Urothelium cell line (cell line): ENCODE results near the gene ZNF630.
A peak's percentile ranks its signal among the peaks of the same experiment; 100 is the strongest.
"Not testable (repeated sequence)": the region's sequence is repeated elsewhere in the genome, so short reads cannot be mapped to it uniquely, and the experiment has no call there.

Experiments used
- DNase-seq: peaks from one replicate; pipeline ENCODE4 v3.0.0; 2011; ENCODE audit warnings: low spot score, mixed read lengths
- FAIRE-seq: peaks from 2 replicates; lab custom pipeline; 2011; peaks lifted over from hg19 to GRCh38; lab: Jason Lieb, UNC

Gene ZNF630

DNA sequence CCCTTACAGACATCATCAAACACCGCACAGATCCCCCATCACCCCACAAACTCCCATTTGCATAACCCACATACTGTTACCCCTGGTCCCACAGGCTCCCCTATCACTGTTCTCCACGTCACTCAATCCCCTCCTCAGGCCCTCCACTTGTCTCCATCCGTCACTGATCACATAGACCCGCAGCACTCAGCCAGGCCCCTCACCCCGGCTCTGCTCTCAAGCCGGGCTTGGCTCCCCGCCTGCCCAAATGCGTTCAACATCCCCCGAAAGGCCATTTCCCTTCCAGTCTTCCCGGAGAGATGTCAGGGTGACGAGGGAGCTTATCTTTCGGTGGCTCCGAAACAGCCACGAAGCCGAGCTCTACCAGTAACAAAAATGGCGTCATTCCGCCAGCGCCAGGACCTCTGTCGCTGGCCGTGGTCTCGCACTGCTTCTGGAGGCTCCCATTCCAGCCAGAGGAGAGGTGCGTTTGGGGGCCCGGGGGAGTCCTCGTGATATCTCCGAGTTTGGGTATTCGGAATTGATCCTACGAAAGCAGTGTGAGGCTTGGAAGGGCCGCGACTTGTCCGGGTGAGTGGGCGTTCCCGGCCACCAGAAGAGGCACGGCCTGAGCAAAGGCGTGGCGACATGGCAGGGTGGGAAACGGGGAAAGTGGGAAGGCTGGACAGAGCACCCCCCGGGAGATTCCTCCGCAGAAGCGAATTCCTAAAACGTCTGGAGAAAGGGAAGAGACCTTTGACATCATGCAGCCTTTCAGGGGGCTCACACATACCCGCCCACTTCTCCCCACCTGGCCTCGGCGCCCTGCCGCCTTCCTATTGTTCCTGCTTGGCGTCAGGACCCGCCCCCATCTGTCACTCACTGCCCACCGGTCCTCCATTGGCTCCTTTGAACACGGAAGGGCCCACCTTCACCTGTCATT lies at the start of gene ZNF630:
TSS of gene ZNF630 (minus strand) at position 577 of the 922 bp plus-strand sequence. CDS start 4,754 bp downstream, outside the sequence.
- FAIRE-seq: no peak

DNA sequence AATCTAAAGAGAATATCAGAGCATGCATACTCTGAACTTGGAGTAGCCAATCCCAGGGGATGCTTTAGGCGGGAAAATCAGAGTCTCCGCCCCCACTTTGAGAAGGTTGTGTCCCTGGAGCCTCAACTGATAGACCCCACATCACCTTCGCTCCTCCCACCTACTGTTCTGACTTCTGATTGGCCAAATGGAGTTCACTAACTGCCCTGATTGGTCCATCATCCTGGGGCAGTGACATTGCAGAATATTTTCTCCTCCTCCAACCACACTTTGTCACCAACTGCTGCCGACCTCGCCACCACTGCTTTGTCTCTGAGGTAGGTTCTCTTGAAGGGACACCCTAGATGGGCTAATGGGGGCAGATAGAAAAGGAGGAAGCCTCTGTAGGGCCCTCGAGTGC lies 36.3 kb upstream of the ZNF630 start:
- FAIRE-seq: no peak
- DNase-seq: no peak

More for the DNA sequence above, at the start of gene ZNF630:
- peak; percentile 87 for DNase-seq

DNA sequence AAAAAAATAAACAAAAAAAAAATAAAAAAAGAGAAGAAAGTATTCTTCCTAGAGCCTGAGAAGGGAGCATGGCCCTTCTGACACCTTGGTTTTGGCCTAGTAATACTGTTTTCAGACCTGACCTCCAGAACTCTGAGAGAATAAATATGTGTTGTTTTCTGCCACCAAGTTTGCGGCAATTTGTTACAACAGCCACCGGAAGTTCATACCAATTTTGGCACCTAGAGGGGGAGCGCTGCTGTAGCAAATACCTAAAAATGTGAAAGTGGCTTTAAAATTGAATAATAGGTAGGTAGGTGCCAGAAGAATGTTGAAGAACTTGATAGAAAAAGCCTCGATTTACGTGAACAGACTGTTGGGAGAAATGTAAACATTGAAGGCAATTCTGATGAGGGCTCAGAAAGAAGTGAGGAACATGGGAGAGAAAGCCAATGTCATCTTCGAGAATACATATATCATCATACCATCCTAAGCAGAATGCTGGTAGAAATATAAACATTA lies 31.5 kb upstream of the ZNF630 start:
- no peak for FAIRE-seq
- DNase-seq: no peak

DNA sequence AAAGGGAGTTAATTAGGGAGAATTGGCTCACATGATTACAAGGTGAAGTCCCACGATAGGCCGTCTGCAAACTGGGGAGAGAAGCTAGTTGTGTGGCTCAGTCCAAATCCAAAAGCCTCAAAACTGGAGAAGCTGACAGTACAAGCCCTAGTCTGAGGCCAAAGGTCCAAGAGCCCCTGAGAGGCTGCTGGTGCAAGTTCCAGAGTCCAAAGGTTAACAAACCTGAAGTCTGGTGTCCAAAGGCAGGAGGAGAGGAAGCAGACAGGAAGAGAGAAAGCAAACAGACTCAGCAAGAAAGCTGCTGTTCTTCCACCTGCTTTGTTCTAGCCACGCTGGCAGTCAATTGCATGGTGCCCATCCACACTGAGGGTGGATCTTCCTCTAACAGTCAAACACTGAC lies 30.0 kb upstream of the ZNF630 start:
- no peak for DNase-seq
- no peak for FAIRE-seq

DNA sequence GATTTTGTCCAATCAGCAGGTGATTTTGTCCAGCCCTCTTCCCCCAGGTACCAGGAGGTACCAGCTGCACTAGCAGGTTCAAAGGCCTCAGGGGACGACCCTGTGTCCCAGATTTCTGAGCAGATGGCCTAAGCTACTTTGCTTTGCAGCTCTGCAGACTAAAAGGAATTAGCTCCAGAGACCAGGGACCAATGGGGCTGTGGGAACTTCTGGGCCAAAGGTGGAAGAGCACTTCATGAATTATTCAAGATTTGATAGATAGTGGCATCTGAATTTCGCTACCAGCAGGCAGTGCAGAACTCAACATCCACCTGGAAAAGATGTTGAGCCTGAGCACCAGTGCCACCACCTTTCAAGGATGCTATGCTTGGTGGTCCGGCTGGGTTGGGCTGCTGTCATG lies 21.1 kb upstream of the ZNF630 start:
- FAIRE-seq, DNase-seq: not testable (repeated sequence)

DNA sequence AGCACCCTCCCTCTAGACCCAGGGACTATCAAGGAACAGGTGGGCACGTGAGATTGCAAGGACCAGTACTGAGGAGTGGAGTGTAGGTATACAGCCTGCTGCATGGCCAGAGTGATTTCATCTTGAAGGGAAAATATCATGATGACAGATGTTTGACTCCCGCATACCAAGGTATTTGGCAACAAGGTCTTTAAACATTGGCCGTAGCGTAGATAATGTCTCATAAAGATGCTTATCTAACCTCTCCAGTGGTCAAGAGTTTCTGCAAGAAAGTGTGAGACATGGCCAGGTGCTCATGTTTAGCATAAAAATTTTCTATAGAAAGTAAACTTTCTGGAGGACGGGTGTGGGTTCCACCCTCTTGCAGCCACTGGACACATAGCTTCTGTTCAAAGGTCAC lies 18.7 kb upstream of the ZNF630 start:
- no peak for DNase-seq
- no peak for FAIRE-seq

DNA sequence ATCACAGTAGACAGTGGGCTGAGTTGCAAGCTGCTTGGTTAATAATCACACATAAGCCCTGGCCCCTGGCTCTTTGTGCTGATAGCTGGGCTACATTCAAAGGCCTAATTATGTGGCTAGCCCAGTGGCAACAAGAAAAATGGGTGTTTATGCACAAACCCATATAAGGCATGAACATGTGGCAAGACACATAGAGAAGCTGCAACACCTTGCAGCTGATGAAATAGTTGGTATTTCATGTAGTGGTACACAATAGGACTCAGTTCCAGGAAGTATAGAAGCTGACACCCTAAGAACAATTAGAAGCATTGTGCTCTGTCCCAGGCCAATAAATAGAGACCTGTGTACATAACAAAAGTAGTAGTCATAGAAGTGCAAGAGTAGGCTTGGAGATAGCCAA lies 14.6 kb upstream of the ZNF630 start:
- no peak for FAIRE-seq
- peak; percentile 33 for DNase-seq

DNA sequence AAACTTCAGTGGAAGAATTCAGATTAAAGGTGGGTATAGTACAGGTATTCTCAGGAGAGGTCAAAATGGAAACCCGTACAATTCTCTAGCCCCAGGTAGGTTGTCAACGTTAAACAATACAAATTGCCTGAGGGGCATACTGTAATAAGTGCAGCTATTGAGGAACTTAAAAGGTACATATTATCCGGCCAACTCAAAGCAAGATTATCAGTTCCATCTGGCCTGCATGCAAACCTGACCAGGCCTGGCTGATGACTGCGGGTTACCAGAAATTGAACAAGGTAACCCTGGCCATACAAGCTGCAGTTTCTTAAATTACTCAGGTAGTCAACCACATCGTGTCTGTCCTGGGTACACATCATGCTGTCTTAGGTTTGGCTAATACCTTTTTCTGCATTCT lies 12.3 kb upstream of the ZNF630 start:
- DNase-seq: no peak
- FAIRE-seq: no peak

DNA sequence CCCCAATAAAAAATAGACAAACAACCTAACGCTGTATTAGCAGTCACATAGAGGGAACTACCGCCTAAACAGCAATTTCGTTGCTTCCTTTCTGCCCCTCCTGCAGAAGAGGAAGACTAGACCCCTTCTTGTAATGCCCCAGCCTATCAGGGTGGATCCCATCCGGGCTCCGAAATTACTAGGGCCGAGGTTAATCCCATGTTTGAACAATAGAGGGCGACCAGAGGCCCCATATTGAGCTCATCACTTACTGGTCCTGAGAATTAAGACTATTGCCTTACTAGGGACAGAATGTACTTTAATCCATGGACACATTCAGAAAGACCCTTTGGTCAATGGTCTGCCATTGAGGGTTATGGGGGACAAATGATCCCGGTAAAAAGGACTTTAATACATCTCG lies 11.8 kb upstream of the ZNF630 start:
- FAIRE-seq (no peak), DNase-seq (peak; percentile 67)

DNA sequence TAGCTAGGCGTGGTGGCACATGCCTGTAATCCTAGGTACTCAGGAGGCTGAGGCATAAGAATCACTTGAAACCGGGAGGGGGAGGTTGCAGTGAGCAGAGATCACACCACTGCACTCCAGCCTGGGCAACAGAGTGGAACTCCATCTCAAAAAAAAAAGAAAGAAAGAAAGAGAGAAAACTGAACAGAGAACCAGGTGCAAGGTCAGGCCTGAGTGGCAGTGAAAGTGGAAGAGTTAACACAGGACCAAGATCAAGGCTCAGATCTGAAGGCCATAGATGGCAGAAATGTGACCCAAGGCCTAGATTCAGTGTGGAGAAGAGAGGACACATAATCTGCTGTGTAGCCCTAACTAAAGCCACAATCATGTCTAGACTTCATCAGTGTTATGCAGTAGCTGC lies 4.9 kb upstream of the ZNF630 start:
- DNase-seq (no peak), FAIRE-seq (no peak)

DNA sequence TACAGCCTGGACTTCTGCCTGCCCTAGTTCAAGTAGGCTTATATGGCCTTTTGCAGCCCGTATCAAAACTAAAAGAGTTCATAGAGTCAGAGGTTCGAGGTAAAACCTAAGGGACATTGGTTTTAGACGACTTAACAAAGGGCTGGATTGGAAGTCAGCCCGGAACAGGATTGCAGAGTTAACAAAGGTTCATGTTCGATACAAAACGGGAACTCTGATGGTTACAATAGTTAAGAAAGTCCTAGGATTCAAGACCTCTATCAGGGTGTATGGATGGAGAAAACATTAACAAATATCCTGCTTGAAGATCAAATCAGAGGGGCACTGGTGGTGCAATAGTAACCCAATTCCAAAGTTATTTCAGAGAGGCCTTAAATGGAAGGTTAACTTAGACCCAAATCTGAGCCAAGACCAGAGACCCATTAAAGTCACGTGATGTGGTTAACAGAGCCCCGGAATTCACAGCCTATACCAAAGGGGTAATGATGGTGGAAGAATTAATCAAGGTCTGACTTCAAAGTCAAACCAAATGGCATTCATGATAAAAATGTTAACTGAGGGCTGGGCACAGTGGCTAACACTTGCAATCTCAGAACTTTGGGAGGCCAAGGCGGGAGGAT lies 656 bp upstream of the ZNF630 start:
- DNase-seq: no peak
- peak; percentile 83 for FAIRE-seq

DNA sequence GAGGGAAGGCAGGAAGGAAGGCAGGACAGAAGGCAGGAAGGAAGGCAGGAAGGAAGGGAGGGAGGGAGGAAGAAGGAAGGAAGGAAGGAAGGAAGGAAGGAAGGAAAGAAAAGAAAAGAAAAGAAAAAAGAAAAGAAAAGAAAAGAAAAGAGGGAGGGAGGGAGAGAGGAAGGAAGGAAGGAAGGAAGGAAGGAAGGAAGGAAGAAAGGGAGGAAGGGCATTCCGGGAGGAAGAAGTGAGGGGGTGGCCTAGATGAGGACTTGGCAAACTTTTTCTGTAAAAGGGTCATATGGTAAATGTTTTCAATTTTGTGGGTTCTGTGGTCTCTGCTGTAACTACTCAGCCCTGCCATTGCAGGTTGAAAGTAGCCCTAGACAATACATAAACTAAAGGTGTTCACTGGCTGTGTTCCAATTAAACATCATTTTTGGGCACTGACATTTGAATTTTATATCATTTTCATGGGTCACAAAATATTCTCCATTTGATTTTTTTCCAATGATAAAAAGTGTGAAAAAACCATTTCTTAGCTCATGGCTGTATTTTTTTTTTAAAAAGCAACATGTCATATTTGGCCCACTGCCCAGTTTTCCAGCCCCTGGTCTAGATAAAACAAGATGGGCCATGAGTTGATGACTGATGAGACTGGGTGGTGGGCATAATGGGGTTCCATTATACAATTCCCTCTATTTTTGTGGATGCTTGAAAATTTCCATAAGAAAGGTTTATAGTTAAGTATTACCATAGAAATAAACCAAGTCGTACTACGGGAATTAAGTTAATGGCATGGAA lies 3.1 kb downstream of the ZNF630 start:
- FAIRE-seq (no peak), DNase-seq (no peak)

DNA sequence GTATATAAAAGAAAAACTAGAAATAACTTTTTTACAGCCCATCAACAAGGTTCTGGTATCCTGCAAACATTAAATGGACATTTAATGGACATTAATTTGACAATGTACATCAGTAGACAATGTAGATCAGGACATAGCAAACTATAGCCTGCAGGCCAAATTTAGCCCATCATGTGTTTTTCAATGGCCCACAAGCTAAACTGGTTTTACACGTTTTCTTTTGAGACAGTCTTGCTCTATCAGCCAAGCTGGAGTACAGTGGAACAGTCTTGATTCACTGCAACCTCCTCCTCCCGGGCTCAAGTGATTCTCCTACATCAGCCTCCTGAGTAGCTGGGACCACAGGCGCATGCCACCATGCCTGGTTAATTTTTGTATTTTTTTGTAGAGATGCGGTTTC lies 7.2 kb downstream of the ZNF630 start:
- DNase-seq: no peak
- no peak for FAIRE-seq

DNA sequence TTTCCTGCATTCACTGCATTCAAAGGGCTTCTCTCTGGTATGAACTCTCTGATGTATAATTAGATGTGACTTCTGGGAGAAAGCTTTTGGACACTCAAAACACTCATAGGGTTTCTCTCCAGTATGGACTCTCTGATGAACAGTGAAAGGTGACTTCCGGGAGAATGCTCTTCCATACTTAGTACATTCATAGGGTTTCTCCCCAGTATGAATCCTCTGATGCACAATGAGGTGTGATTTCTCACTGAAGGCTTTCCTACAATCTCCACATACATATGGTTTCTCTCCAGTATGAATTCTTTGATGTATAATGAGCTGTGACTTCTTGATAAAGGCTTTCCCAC lies 12.2 kb downstream of the ZNF630 start:
- FAIRE-seq (no peak), DNase-seq (no peak)

DNA sequence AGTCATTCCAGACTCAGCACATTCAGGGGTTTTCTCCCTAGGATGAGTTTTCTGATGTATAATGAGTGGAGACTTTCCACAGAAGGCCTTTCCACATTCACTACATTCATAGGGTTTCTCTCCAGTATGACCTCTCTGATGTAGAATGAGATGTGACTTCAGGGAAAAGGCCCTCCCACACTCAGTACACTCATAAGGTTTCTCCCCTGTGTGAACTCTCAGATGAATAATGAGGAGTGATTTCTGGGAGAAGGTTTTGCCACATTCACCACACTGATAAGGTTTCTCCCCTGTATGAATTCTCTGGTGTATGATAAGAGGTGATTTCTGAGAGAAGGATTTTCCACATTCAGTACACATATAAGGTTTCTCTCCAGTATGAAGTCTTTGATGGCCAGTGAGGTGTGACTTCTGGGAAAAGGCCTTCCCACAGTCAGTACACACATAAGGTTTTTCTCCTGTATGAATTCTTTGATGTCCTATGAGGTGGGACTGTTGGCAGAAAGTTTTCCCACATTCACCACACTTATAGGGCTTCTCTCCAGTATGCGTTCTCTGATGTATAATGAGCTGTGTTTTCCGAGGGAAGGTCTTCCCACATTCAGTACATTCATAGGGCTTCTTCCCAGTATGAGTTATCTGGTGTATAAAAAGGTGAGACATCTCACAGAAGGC lies 12.7 kb downstream of the ZNF630 start:
- FAIRE-seq (no peak), DNase-seq (no peak)

DNA sequence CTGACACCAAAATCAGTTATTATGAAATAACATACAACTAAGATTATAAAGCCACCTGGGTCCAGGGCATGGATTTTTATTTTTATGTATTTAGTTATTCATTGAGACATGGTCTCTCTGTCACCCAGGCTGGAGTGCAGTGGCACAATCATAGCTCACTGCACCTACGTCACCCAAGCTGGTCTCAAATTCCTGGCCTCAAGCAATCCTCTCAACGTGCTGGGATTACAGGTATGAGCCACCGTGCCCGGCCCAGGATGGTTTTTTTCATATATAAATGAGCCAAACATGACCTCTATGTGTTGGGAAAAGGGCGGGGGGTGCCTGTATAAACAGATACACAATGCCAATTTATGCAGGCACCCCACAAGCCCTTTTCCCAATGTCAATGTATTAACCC lies 24.6 kb downstream of the ZNF630 start:
- DNase-seq (no peak), FAIRE-seq (no peak)

DNA sequence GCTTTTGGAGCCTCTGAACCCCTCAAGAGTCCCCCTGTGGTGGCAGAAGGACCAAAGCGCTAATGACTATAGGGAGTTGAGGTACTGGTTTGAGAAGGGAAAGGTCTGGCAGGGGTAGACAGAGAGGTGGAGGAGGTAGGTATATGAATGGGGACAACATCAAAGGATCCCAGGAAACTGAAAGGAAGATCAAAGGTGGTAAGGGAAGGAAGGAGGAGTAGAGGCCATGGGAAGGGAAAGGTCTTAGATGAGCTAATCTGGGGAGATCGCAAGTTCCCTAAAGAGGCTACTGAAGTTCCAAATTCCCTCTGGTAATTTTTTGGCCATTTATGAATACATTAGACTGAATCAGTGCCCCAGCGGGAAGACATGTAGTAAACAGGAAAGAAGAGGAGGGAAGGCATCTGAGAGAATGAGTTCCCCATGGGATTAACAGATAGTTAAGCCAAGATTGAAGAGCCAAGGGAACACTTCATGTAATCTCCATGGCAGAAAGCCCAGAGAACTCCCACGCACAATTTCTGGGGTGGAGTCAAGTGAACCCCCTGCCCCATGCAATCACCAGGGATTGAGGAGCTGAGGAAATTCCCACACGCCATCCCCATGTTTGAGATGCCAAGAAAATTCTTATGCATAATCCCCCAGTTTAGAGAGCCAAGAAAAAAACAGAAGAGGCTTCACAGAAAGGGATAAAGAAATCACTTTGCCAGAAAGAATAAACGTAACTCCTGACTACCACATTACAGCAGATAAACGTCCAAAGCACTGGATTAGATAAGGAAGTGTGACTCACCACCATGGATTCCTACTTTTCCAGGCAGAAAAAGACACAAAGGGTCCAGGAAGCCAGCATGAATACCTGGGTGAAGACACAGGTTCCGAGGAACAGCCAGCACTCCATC lies 25.8 kb downstream of the ZNF630 start:
- no peak for FAIRE-seq
- DNase-seq: peak; percentile 24

DNA sequence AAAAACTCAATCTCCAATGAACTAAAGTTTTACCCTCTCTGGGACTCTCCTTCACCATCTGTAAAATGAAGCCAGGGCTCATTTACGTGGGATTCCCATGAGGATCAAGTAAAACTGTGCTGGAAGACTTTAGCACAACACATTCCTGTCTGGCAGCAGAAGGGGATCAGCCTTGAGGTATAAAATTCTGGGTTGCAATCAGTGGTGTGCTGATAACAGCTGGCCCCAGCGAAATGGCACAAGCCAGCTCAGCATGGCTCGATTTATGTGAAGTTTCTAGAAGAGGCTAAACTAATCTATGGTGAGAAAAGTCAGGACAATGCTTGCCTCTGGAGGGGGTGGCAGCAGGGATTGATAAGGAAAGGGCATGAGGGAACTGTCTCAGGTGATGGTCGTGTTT lies 28.4 kb downstream of the ZNF630 start:
- no peak for DNase-seq
- FAIRE-seq: no peak

DNA sequence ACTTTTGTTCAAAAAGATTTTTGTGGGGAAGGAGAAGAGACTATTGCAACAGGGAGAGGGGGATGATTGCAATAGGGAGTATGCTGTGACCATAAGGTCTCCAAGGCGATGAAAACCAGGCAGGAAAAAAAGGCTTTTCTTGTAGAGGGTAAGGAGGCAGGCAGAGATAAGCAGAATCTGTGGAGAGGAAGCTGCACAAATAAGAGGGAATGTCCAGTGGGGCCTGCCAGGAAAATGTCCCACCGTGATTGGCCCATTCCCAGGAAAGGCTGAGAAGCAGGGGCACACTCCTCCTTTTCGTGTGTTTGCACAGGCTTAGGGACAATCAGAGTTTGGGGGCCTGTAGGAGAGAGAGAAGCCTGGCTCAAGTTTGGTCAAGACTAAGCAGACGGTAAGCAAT lies 35.5 kb downstream of the ZNF630 start:
- no peak for FAIRE-seq
- no peak for DNase-seq
